Type B pancreatic cell (in vitro differentiated cells): ENCODE results near the gene INPP5A. TPM values are rescaled to one million over a fixed set of nuclear protein-coding genes. Genes with fewer than 3 reads are reported as not detected.

Source experiments
- DNase-seq: peaks from one replicate; pipeline ENCODE4 v3.0.0; 2021; ENCODE audit warnings: mixed read lengths; ENCODE audit not compliant: unreplicated experiment; ENCODE audit errors: extremely low spot score
- H3K27ac Mint-ChIP-seq: 2 replicates; pipeline ENCODE4 v1.8.0; 2021; ENCODE audit warnings: mild to moderate bottlenecking, mixed read lengths
- H3K27me3 Mint-ChIP-seq: 2 replicates; pipeline ENCODE4 v1.8.0; 2021; ENCODE audit warnings: mixed read lengths
- H3K36me3 Mint-ChIP-seq: 2 replicates; pipeline ENCODE4 v1.8.0; 2021; ENCODE audit warnings: mixed read lengths
- H3K4me1 Mint-ChIP-seq: one replicate; pipeline ENCODE4 v1.8.0; 2021; ENCODE audit warnings: mixed read lengths; ENCODE audit not compliant: unreplicated experiment
- H3K4me3 Mint-ChIP-seq: 2 replicates; pipeline ENCODE4 v1.8.0; 2021; ENCODE audit warnings: mild to moderate bottlenecking, mixed read lengths
- H3K9me3 Mint-ChIP-seq: 2 replicates; pipeline ENCODE4 v1.8.0; 2021; ENCODE audit warnings: mixed read lengths
- total RNA-seq: library from RNA; stranded (reverse); gene quantifications from 2 replicates; pipeline ENCODE4 v1.2.1, GENCODE V29; 2021; ENCODE audit warnings: low replicate concordance
- TF ChIP-seq, protein P1 (sequence below): fragments of 200-600 bp; sonication (generic); conservative IDR thresholded peaks from 2 replicates; pipeline ENCODE4 v1.5.0; 2021; ENCODE audit warnings: antibody characterized with exemption, mild to moderate bottlenecking

Gene INPP5A
- total RNA-seq, 1 donor from 2014 or later, result 26.6 TPM

DNA sequence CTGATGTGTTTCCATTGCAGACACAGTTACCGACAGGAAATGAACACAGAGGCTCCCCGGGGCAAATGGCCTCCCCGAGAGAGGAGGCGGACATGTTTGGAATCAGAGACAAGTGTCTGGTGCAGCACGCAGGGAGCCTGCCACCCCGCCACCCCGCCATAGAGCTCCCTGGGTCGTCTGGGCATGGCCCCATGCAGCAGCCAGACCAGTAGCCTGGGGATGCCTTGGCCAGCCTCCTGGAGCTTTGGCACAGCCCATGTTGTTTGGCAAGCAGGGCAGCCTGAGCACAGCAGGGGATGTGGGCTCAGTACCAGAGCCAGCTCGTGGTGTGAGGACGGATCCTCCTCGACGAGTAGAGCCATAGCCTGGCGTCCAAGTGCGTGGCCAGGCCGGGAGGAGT is 167.6 kb downstream of the INPP5A start:
- Mint-ChIP-seq H3K27ac (no peak overlapping the region), H3K36me3 (peaks cover 19% of the 10 kb centered on the region), H3K4me3 (no peak overlapping the region), H3K27me3 (peaks cover under 1% of the 10 kb centered on the region), H3K4me1 (peaks cover 13% of the 10 kb centered on the region), H3K9me3 (peaks cover 9% of the 10 kb centered on the region)
- TF ChIP-seq, protein P1, sequence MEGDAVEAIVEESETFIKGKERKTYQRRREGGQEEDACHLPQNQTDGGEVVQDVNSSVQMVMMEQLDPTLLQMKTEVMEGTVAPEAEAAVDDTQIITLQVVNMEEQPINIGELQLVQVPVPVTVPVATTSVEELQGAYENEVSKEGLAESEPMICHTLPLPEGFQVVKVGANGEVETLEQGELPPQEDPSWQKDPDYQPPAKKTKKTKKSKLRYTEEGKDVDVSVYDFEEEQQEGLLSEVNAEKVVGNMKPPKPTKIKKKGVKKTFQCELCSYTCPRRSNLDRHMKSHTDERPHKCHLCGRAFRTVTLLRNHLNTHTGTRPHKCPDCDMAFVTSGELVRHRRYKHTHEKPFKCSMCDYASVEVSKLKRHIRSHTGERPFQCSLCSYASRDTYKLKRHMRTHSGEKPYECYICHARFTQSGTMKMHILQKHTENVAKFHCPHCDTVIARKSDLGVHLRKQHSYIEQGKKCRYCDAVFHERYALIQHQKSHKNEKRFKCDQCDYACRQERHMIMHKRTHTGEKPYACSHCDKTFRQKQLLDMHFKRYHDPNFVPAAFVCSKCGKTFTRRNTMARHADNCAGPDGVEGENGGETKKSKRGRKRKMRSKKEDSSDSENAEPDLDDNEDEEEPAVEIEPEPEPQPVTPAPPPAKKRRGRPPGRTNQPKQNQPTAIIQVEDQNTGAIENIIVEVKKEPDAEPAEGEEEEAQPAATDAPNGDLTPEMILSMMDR, result no peak
- DNase-seq, result peak; percentile 58

DNA sequence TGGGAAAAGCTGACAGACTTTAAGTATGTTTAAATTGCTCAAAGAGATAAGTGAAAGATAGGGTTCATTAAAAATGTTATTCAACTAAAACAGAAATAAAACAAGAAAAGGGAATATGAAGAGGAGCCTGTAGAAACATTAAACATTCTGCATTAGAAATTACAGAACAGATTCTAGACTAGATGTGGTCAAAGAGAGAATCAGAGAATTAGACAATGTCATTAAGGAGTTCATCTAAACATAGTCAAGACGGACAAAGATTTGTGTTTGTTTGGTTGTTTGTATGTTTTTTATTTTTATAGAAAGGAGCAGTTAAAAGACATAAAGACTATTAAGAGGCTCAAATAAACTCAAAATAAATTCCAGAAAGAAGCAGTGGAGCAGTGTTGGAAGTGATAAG is 168.4 kb downstream of the INPP5A start:
- no peak for DNase-seq
- peaks cover 6% of the 10 kb centered on the region for H3K4me1 Mint-ChIP-seq
- H3K36me3 Mint-ChIP-seq, result peaks cover 17% of the 10 kb centered on the region
- peaks cover 9% of the 10 kb centered on the region for H3K9me3 Mint-ChIP-seq
- H3K4me3 Mint-ChIP-seq, result no peak overlapping the region
- H3K27me3 Mint-ChIP-seq, result peaks cover 3% of the 10 kb centered on the region
- H3K27ac Mint-ChIP-seq, result no peak overlapping the region
- TF ChIP-seq, protein P1, result no peak

DNA sequence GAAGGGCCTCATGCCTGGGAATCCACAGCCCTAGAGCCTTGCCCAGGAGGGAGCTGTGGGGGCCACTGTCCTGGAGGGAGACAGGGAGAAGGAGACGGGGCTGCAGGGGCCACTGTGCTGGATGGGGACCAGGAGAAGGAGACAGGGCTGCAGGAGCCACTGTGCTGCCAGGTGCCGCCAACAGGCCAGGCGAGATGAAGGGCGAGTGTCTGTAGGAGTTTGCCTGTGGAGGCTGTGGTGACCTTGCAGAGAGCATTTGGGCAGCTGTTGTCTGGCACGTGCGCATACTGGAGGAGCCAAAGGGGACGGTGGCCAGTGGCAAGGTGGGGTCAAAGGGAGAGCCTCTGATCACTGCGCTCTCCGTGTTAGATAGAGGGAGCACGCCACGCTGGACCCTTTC is 169.1 kb downstream of the INPP5A start:
- TF ChIP-seq, protein P1, result no peak
- peak; percentile 53 for DNase-seq
- Mint-ChIP-seq H3K27ac (no peak overlapping the region), H3K4me3 (no peak overlapping the region), H3K27me3 (peaks cover 3% of the 10 kb centered on the region), H3K9me3 (peaks cover 9% of the 10 kb centered on the region), H3K36me3 (peaks cover 17% of the 10 kb centered on the region), H3K4me1 (peaks cover 3% of the 10 kb centered on the region)

DNA sequence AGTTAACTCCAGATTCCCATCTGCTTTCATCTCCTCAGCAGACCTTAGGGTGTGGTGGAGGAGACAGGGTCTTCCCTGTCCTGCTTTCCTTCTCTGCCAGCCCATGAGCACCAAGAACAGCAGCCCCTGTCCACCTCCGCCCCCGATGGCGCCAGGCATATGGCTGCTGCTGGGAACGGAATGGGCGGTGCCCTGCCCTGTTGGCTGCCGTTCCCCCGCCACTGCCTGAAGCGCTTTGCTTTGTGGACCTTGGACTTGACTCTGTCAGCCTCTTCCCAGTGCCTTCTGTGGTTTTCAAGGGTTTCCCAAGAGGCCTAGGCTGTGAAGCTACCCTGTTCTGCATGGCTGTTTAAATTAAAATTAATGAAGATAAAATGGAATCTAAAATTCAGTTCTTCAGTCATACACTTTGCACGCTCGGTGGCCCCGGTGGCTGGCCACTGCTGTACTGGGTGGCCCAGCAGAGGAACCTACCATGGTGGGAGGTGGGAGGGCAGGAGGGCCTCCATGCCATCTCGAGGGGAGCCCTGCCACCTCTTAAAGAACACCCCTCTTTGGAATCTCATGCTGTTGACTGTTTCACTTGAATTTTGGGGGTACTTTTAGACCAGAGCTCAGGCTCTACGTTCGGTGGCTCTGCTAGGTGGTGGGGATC is 169.7 kb downstream of the INPP5A start:
- Mint-ChIP-seq H3K27ac (no peak overlapping the region), H3K36me3 (peaks cover 14% of the 10 kb centered on the region), H3K9me3 (peaks cover 9% of the 10 kb centered on the region), H3K27me3 (peaks cover 3% of the 10 kb centered on the region), H3K4me1 (peaks cover 3% of the 10 kb centered on the region), H3K4me3 (no peak overlapping the region)
- peak; percentile 64 for DNase-seq
- TF ChIP-seq, protein P1, result no peak

DNA sequence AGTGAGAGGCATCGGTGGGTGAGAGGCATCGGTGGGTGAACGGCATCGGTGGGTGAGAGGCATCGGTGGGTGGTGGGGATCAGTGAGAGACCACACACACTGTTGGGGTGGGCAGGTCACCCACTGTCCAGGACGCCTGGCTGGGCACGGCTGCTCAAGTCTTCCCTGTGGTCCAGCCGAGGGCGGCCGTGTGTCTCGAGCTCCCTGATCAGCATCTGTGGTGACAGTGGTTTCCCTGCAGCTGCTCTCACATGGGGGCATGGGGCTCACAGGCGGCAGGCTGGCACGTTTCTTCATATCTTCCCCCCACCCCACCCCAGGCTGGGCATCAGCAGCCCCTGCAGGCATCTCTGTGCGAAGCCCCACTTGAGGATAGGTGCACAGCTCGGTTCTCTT is 170.2 kb downstream of the INPP5A start:
- DNase-seq, result peak; percentile 59
- H3K27me3 Mint-ChIP-seq, result peaks cover 6% of the 10 kb centered on the region
- H3K27ac Mint-ChIP-seq, result no peak overlapping the region
- H3K4me3 Mint-ChIP-seq, result no peak overlapping the region
- peaks cover 9% of the 10 kb centered on the region for H3K9me3 Mint-ChIP-seq
- TF ChIP-seq, protein P1, result no peak
- H3K36me3 Mint-ChIP-seq, result peaks cover 16% of the 10 kb centered on the region
- H3K4me1 Mint-ChIP-seq, result peaks cover 3% of the 10 kb centered on the region
